ENCODE results near the gene EXTL1.

Gene EXTL1

DNA sequence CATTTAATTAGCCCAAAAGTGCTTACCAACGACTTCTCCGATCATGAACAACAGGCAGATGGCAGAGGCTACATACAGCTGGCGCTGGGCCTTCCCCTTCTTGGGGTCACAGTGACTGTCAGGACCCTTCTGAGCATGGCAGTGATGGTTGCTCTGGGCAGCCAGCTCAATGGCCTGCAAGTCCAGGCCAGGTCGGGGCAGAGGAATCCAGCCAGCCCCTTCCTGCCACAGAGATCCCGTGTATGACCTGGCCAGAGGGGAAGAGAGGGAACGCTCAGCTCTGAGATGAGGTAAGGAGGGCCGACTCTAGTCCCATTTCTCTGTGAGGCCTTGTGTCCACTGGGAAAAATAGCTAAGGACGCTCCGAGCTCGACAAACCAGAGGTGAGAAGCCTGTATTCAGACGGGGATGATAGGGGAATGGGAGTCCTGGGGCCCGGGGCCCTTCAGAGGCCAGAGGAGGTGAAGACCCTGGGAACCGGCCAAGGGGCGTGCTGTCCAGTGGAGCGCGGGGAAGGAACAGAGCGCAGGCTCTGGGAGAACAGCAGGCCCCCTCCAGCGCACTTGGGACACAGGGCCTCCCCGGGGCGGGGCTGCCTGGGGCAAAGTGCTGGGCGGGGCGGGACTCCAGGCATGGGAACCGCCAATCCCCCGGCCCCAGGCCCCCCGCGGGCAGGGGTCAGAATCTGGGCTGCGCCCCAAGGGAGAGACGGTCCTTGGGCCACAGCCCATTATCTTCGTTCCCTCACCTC, 23.6 kb downstream of the EXTL1 start:
- DNase-seq = no peak

- DNase-seq = no peak
Measured at GRCh38 chr1:26045722-26046245, 24.2 kb downstream of the EXTL1 start, which contains the start of gene SLC30A2. Gene SLC30A2, minus strand, starts transcription at chr1:26046118. Its CDS starts 222 bp downstream, at chr1:26045896.

DNA sequence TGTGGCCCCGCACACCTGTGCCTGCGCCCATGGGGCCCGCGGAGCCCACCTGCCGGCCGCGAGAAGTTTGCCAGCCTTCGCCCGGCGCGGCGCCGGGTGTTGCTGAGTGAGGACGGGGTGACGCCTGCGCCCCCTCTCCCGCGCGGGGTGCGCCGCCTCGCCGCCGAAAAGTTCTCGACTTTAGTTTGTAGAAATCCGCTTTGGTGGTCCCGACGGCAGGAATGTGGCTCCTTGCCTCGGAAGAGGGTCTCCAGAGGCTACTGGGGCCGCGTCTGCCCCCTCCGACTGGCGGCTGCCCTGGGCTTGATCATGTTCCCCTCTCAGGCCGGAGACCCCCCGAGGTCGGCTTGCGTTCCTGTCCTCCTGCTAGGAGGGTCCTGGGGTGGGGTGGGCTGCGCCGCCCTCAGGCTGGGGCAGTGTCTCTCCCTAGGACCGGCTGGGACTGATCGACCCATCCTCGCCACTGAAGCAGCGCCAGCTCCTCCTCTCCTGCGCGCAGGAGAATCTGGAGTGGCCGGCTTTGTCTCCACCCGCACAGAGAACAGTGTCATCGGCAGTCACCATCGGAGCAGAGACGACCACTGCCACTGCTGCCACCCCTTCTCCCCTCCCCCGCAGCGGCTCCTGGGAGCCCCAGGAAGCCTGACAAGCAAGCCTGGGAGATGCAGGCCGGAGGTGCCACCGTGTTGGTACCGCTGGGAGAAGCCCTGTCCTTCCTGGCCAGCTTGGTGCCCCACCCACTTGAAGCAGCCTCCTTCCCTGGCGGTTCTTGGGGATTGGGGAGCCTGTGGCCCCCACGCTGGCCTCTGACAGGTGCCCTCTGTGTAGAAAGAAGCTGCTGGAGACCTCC, 24.9 kb downstream of the EXTL1 start:
- DNase-seq = no peak

GRCh38 chr1:26047278-26047874, 25.8 kb downstream of the EXTL1 start:
- no peak for DNase-seq

- no peak for DNase-seq
Measured at GRCh38 chr1:26049531-26050247, 28.1 kb downstream of the EXTL1 start.

GRCh38 chr1:26050248-26050640, 28.7 kb downstream of the EXTL1 start:
- DNase-seq = no peak

DNA sequence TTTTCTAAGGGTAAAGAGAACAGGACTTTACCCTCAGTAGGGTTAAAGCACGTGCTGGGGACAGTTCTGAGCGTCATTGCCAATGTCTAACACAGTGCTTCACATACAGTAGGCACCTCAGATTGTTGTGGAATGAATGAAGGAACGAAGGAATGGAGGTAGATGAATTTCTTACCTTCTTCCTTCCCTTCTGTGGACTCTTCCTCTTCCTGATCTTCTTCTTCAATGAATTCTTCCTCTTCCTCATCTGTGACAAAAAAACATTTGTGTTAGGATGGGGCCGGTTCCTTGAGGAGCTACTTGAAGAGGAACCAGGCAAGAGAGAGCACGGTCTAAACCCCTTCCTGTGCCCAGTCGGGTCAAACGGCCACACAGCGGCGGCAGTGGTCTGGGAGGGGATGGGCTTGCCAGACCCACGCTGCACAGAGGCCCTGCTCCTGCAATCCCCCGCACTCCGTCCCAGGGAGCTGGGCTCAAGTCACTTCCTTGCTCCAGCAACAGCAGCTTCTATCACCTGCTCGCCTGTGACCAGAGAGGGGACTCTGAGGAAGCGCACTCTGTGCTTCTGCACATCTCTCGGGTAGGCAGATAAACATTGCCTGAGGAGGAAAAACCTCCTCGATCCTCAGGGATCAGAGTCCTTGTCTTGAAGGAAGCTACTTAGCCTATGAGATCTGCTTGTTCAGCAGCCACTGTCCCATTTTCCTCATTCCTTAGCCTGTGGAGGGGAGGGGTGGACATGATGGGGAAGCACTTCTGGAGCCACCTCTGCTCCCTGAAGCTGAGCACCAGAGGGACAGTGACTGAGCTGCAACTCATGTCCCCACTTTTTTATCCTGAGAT, 32.4 kb downstream of the EXTL1 start:
- no peak for DNase-seq

DNA sequence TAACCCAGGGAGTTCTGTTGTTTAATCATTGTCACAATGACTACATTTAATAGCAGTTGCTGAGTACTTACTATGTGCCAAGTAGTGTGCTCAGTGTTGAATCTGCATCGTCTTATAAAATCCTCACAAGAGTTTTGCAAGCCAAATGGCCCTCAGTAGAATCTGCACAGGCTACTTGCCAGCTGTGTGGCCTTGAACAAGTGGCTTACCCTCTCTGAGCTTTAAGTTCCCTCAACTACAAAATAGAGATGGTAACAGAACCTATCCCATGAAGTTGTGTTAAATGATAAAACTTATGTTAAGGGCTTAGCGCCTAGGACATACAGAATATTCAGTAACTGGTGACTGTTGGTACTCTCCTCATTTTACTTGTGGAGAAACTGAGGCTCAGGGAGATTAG, 33.5 kb downstream of the EXTL1 start:
- no peak for DNase-seq

GRCh38 chr1:26057189-26057588, 35.6 kb downstream of the EXTL1 start:
- DNase-seq = no peak

DNA sequence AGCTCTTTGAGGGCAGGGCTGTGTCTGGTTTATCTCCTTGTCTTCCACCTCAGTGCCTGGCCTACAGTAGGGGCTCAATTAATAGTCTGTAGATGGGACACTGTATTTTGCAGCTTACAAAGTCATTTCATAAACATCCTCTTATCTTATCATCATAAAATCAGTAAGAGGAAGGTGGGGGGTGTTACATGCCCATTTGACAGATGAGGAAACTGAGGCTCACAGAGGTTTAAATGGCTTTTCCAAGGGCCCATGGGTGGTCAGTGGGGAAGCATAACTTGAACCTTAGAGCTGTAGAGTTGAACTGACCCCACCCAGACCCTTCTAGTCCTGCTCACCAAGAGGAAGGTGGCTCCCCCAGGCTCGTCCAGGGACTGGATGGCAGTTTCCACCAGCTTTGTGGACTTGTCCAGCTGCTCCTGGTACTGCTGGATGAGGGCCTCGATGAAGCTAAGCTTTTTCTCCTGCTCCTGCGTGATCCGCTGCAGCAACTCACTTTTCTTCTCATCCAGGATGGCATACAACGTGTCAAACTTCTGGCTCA, 36.5 kb downstream of the EXTL1 start:
- DNase-seq = no peak

DNA sequence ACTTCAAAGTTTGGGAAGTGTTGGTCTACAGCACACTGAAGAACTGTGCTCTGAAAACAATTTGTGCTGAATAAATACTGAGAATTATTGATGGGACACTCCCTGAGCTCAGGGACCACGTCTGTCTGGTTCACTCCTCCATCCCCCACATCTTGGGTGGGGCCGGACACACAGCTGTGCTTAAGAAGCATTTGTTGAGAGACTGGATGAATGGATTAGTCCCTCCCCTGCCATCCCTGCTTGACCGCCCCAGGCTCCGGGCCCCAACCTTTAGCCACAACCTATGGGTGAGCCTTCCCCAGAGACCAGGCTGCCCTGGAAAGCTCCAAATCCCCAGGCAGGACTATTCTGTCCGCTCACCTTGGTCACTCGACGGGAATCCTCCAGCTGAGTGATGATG, 38.3 kb downstream of the EXTL1 start:
- DNase-seq = no peak

DNA sequence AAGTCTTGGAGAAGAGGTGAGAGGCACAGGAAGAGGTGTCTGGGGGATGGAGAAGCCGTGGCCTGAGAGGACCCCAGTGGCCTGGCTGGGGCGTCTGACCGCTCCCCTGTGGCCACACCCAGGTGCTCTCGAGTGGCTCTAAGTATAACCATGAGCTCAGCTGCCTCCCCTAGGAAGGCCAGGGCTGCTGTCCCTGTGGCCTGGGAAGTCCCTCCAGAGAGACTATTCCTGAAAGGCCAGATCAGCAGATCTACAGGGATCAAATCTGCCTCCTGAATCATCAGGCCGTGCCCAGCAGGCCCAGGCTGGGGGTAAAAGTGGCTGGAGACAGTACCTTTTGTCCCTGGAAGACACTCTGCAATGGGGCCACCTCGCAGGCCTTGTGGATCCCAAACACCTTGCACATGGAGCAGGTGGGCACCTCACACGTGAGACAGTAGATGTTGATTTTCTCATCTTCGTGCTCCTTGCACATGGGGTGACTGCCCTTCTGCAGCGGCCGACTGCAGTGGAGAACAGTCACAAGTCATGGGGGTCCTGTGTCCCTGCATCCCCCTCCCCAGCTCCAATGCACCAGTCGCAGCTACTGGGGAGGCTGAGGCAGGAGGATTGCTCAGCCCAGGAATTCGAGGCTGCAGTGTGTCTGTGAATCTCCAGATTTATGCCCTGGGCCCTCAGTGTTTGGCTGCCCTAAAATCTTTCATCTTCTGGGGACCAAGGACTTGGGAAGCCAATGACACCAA, 39.4 kb downstream of the EXTL1 start:
- no peak for DNase-seq

DNA sequence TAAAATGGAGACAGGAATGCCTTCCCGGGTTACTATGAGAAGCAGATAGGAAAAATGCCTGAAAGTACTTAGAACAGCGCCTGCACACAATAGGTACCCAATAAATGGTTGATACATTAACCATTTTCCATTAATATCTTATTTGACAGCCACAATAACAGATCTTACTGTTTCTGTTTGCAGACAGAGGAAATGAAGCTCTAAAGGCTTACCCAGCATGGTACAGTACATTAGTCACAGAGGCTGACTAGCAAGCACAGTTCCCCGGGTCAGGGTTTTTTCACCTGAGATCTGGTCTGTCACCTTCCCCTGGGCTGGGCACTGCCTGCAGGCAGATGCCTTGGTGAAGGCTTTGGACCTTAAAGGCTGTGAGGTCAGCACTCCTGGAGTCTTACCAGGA, 43.0 kb downstream of the EXTL1 start:
- no peak for DNase-seq

GRCh38 chr1:26066160-26066559, 44.6 kb downstream of the EXTL1 start:
- DNase-seq = no peak

- DNase-seq = no peak
Measured at GRCh38 chr1:26066857-26067256, 45.3 kb downstream of the EXTL1 start.

GRCh38 chr1:26067432-26067911, 45.9 kb downstream of the EXTL1 start, which contains the start of gene TRIM63:
Gene TRIM63, minus strand, starts transcription at chr1:26067630. Its CDS starts 136 bp downstream, at chr1:26067494.
- no peak for DNase-seq

DNA sequence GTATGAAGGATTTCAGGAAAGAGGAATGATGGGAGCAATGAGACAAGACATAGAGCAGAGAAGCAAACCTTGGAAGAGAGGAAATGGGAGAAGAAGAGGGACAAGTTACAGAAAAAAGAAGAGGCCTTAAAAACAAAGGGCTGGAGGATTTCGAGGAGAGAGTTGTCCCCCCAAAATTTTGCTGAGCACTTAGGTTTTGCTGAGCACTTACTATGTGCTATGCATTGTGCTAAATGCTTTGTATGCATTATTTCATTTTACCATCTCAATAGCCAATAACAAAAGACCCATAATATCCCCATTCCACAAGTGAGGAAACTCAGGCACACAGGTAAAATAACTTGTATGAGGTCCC, 48.3 kb downstream of the EXTL1 start:
- no peak for DNase-seq

DNA sequence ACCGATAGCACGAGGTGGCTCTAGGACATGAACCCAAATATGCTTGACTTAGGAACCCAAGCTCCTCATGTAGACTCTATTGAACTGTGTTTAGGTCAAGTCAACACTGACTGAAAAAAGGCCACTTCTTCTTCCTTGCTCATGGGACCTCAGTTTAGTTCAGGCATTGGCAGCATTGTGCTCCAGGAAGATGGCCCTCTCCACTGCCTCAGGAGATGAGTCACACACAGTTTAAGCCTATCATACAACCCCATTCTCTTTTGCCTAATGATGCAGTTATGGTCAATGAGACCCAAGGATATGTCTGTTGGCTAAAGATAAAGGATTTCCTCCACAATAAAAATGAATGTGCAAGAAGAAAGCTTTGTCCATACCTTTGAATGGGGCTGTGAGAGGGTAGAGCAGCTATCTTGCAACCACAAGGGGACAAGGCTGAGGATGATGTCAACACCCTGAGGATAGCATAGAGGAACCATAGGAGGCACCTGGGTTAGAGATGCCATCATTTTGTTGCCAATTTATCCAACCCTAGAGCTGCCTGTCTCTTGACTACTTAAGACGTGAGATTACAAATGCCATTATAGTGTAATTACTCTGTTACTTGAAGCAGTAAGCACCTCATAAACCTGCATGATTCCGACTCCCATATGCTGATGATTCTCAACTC, 48.9 kb downstream of the EXTL1 start:
- DNase-seq = no peak

GRCh38 chr1:26070963-26071342, 49.4 kb downstream of the EXTL1 start:
- no peak for DNase-seq

GRCh38 chr1:26072305-26072704, 50.7 kb downstream of the EXTL1 start:
- DNase-seq = no peak

Data from stimulated activated CD4-positive, alpha-beta T cell treated with anti-CD3 and anti-CD28 coated beads, Interleukin-1b, Interleukin-23, amount 100 ng/mL, for 48 hours (primary cell).